Natural killer cell (primary cell): Measurements from ENCODE around the gene RAB20. TPM values are rescaled to one million over a fixed set of nuclear protein-coding genes. Genes with fewer than 3 reads are reported as not detected.
A peak's percentile ranks its signal among the peaks of the same experiment; 100 is the strongest.

Experiments
- ATAC-seq, 3 donors: fragments of 150-1000 bp in 2 of 3; fragments of 200-7000 bp in 1 of 3; cut with Tn5 transposase; 1 replicate in 1 of 3; 2 replicates in 2 of 3; pipeline ENCODE4 v1.10.0; 2021; ENCODE audit warnings: mild to moderate bottlenecking in 2 of 3, moderate library complexity in 2 of 3
- DNase-seq, 2 donors: peaks; one replicate each; pipeline versions ENCODE4 v3.0.0 to v3.0.0-alpha.2; 2013 to 2021; ENCODE audit warnings: mixed read lengths in 1 of 2
- H3K27ac ChIP-seq: one replicate; pipeline ENCODE4 v1.5.1; 2013; ENCODE audit warnings: mild to moderate bottlenecking, low read length
- H3K27me3 ChIP-seq: one replicate; pipeline ENCODE4 v1.6.1; 2013; ENCODE audit warnings: low read length; ENCODE audit not compliant: control insufficient read depth, insufficient read depth
- H3K36me3 ChIP-seq: one replicate; pipeline ENCODE4 v1.6.1; 2013; ENCODE audit warnings: low read length; ENCODE audit not compliant: control insufficient read depth, insufficient read depth
- H3K4me1 ChIP-seq: one replicate; pipeline ENCODE4 v1.6.1; 2013; ENCODE audit warnings: low read length; ENCODE audit not compliant: control insufficient read depth, insufficient read depth
- H3K4me3 ChIP-seq: one replicate; pipeline ENCODE4 v1.5.1; 2013; ENCODE audit warnings: low read length
- H3K9me3 ChIP-seq: one replicate; pipeline ENCODE4 v1.6.1; 2013; ENCODE audit warnings: low read length; ENCODE audit not compliant: control insufficient read depth, insufficient read depth
- H3K27ac Mint-ChIP-seq, 2 donors: one replicate each; pipeline ENCODE4 v1.8.0; 2022; ENCODE audit warnings: mild to moderate bottlenecking in 2 of 2, mixed read lengths in 2 of 2, moderate library complexity in 1 of 2
- H3K27me3 Mint-ChIP-seq, 2 donors: one replicate each; pipeline ENCODE4 v1.8.0; 2022; ENCODE audit warnings: low read depth in 2 of 2, mixed read lengths in 2 of 2
- H3K36me3 Mint-ChIP-seq: one replicate; pipeline ENCODE4 v1.8.0; 2022; ENCODE audit warnings: mixed read lengths
- H3K4me1 Mint-ChIP-seq, 2 donors: one replicate each; pipeline ENCODE4 v1.8.0; 2022; ENCODE audit warnings: mixed read lengths in 2 of 2
- H3K4me3 Mint-ChIP-seq: one replicate; pipeline ENCODE4 v1.8.0; 2022; ENCODE audit warnings: mild to moderate bottlenecking, moderate library complexity, mixed read lengths
- H3K9me3 Mint-ChIP-seq, 2 donors: one replicate each; pipeline ENCODE4 v1.8.0; 2022; ENCODE audit warnings: mixed read lengths in 2 of 2
- CTCF ChIP-seq: fragments of 200-600 bp; IDR thresholded peaks from one replicate; pipeline ENCODE4 v1.8.0; 2022; ENCODE audit warnings: antibody characterized with exemption
- WGBS: methylation state at CpG from one replicate; pipeline ENCODE4 v1.1.7; 2013; ENCODE audit warnings: missing lambda C conversion rate; ENCODE audit not compliant: insufficient coverage; 5-methylcytosine and 5-hydroxymethylcytosine counted together
- intact Hi-C: fragments of 100-400 bp; cut with micrococcal nuclease; formaldehyde crosslinking; loops from one replicate; pipeline ENCODE4 v1.14.2; 2022
- total RNA-seq, 4 donors: library from RNA; stranded (reverse); fragments of 120-200 nt in 1 of 4; gene quantifications; one replicate each; pipeline versions ENCODE4 v1.2.3 to v1.2.4, GENCODE V29; 2013 to 2022

The RAB20 gene
- total RNA-seq, 3 donors from 2014 or later (not counting 1 experiment from before 2014, with no cell fraction given) = 1.0 to 3.3 (median 1.2) TPM

- Mint-ChIP-seq H3K27ac (no peak overlapping the region), H3K9me3 (no peaks in the 10 kb centered on the region), H3K4me1 (peaks cover 0 to 10% of the 10 kb centered on the region in 2 donors), H3K4me3 (no peak overlapping the region), H3K27me3 (peaks cover 27 to 41% of the 10 kb centered on the region in 2 donors), H3K36me3 (no peaks in the 10 kb centered on the region)
- no peak for ATAC-seq
- Histone ChIP-seq H3K4me3 (no peak overlapping the region), H3K27me3 (no peaks in the 10 kb centered on the region), H3K9me3 (no peaks in the 10 kb centered on the region), H3K4me1 (peaks cover 10% of the 10 kb centered on the region), H3K36me3 (no peaks in the 10 kb centered on the region), H3K27ac (no peak overlapping the region)
- whole genome bisulfite sequencing = 83% methylated on average over 10 of the region's 11 CpGs
- no peak for TF ChIP-seq CTCF
- intact Hi-C loops = no loop called here
- no peak for DNase-seq
These were observed 15.4 kb upstream of the RAB20 start for GRCh38 chr13:110576736-110577476.

GRCh38 chr13:110576070-110576394 lies 14.5 kb upstream of the RAB20 start:
- Mint-ChIP-seq H3K4me3 (no peak overlapping the region), H3K27ac (no peak overlapping the region), H3K27me3 (peaks cover 28 to 48% of the 10 kb centered on the region in 2 donors), H3K9me3 (no peaks in the 10 kb centered on the region), H3K4me1 (peaks cover 0 to 10% of the 10 kb centered on the region in 2 donors), H3K36me3 (no peaks in the 10 kb centered on the region)
- intact Hi-C loops = no loop called here
- no peak overlapping the region for H3K4me3 ChIP-seq
- H3K4me1 ChIP-seq = peaks cover 10% of the 10 kb centered on the region
- no peaks in the 10 kb centered on the region for H3K27me3 ChIP-seq
- H3K36me3 ChIP-seq = no peaks in the 10 kb centered on the region
- ATAC-seq (no peak), DNase-seq (no peak)
- TF ChIP-seq CTCF = no peak
- 17% methylated on average over 7 of the region's 7 CpGs for WGBS
- H3K27ac ChIP-seq = no peak overlapping the region
- H3K9me3 ChIP-seq = no peaks in the 10 kb centered on the region

DNA sequence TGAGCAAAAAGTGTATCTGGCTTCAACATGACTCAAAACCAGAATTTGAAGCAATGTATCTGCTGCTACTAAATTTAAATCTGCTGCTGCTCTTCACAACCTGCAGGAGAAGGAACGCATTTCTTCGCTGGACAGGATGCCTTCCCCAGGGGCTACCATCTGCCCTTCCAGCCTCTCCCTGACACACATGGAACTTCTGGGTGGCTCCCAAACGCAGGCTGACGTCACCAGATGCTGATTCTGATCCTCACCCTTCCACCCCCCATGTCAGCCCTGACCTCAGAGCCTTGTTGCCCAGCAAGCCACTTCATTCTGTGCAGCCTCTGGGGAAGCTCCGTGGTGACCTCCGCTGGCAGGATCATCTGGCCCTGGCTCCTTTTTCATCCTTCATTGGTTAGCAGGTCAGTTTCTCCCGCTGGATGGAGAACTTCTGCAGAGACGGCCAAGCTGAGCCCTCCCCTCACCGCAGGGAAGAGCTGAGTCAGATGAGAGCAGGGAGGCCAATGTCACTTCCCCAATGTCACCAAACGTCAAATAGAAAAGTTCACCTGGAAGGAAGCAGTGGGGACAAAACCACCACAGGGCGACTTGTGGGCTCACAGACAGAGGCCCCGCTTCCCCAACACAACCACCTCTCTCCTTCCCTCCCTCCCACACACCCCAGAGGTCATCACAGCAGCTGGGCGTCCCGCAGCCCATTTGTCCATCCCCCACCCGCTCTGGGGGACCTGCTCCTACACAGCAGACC lies 14.0 kb upstream of the RAB20 start:
- intact Hi-C loops = no loop called here
- no peak for TF ChIP-seq CTCF
- Mint-ChIP-seq H3K36me3 (no peaks in the 10 kb centered on the region), H3K27ac (no peak overlapping the region), H3K27me3 (peaks cover 28 to 48% of the 10 kb centered on the region in 2 donors), H3K4me3 (no peak overlapping the region), H3K4me1 (peaks cover 0 to 10% of the 10 kb centered on the region in 2 donors), H3K9me3 (no peaks in the 10 kb centered on the region)
- no peak for DNase-seq
- peak in 1 of 3 donors; percentile 20 for ATAC-seq
- no peak overlapping the region for H3K27ac ChIP-seq
- no peaks in the 10 kb centered on the region for H3K36me3 ChIP-seq
- WGBS = 13% methylated on average over 15 of the region's 15 CpGs
- no peaks in the 10 kb centered on the region for H3K27me3 ChIP-seq
- H3K9me3 ChIP-seq = no peaks in the 10 kb centered on the region
- peaks cover 10% of the 10 kb centered on the region for H3K4me1 ChIP-seq
- no peak overlapping the region for H3K4me3 ChIP-seq
